Iris pigment epithelial cell (primary cell): ENCODE measurements around the gene TMEM95.
A peak's percentile ranks its signal among the peaks of the same experiment; 100 is the strongest.
"Not testable (repeated sequence)": the region's sequence is repeated elsewhere in the genome, so short reads cannot be mapped to it uniquely, and the experiment has no call there.

ENCODE experiments used
- DNase-seq: peaks from one replicate; pipeline ENCODE4 v3.0.0-alpha.2; 2011; ENCODE audit warnings: low read depth

The TMEM95 gene

GRCh38 chr17:7346761-7347614, 8.0 kb upstream of the TMEM95 start:
- no peak for DNase-seq

DNA sequence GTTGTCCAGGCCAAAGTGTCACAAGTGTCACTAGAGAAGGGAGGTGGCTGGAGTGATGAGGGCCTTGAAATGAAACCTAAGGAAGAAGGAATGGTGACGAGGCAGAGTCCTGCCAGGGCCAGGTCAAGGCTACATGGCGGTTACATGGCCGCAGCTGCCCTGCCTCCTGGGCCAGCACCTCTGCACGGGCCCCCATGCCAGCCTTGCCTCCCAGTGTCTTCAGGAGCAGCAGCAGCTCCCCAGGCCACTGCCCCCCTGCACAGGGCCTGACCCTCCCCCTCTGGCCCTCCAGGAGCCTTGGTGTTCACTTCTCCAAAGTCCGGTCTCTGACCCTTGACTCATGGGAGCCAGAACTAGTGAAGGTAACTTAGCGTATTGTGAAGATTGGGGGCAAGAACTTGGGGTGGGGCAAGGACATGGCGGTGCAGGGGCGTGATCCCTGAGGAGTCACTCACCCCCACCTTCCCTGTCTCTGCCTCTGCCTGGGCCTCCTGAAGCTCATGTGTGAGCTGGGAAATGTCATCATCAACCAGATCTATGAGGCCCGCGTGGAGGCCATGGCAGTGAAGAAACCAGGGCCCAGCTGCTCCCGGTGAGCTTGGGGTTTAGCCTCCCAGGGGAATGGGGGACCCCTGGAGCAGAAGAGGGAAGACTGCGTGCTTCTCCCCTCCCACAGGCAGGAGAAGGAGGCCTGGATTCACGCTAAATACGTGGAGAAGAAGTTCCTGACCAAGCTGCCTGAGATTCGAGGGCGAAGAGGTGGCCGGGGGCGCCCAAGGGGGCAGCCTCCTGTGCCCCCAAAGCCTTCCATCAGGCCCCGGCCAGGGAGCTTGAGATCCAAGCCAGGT, 7.1 kb upstream of the TMEM95 start:
- DNase-seq, result no peak

- no peak for DNase-seq
Observed at GRCh38 chr17:7348478-7349242, 6.3 kb upstream of the TMEM95 start.

- DNase-seq, result peak; percentile 90
Observed at GRCh38 chr17:7351665-7352502, 3.1 kb upstream of the TMEM95 start, which contains the start of gene KCTD11. Gene KCTD11 (plus strand): TSS chr17:7352162.

- DNase-seq, result no peak
Observed at GRCh38 chr17:7352503-7352889, 2.5 kb upstream of the TMEM95 start.

DNA sequence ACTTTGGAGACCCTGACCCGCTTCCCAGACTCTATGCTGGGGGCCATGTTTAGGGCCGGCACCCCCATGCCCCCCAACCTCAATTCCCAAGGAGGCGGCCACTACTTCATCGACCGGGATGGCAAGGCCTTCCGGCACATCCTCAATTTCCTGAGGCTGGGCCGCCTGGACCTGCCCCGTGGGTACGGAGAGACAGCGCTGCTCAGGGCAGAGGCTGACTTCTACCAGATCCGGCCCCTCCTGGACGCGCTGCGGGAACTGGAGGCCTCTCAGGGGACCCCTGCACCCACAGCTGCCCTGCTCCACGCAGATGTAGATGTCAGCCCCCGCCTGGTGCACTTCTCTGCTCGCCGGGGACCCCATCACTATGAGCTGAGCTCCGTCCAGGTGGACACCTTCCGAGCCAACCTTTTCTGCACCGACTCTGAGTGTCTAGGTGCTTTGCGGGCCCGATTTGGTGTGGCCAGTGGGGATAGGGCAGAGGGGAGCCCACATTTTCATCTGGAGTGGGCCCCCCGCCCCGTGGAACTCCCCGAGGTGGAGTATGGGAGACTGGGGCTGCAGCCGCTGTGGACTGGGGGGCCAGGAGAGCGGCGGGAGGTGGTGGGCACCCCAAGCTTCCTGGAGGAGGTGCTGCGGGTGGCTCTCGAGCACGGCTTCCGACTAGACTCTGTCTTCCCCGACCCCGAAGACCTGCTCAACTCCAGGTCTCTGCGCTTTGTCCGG, 1.9 kb upstream of the TMEM95 start:
- no peak for DNase-seq

GRCh38 chr17:7354262-7354843, 603 bp upstream of the TMEM95 start:
- DNase-seq, result peak; percentile 76

GRCh38 chr17:7355573-7355972, 617 bp downstream of the TMEM95 start:
- DNase-seq, result no peak

GRCh38 chr17:7356072-7356549, 1.2 kb downstream of the TMEM95 start:
- DNase-seq, result peak; percentile 56

DNA sequence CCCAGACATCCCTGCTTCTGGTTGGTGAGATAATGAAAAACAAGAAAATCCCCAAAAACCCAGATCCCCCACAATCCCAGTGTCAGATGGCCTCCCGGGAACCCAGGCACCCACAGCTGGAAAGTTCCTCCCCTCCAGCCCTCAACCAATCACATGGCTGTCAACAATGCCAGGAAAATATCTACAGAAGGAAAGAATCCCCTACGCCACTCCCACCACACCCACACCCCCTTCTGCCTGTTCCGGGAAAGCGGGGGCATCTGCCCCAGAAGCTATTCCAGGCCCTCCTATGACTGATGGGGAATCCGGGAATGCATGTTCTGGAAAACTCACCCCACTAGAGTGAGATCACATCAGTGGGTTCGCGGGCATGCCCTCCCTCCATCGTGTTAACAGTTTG, 1.8 kb downstream of the TMEM95 start:
- DNase-seq, result no peak

GRCh38 chr17:7357381-7357780, 2.4 kb downstream of the TMEM95 start:
- DNase-seq, result no peak

DNA sequence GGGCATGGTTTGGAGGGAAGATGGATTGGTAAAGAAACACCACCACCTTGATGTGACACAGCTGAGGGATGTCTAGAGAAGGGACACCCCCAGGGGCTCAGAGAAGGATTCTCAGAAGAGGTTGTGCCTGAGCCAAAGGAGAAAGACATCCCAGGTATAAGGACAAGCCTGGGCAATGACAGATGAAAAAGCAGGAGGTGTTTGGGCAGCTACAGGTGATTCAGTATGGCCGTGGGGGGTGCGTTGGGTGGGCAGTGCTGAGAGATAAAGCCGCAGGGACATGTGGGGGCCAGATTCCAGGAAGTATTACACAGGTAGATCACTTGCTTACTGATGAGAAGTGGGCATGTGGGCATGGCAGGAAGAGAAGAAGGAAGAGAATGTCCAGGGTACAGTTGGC, 7.0 kb downstream of the TMEM95 start:
- no peak for DNase-seq

DNA sequence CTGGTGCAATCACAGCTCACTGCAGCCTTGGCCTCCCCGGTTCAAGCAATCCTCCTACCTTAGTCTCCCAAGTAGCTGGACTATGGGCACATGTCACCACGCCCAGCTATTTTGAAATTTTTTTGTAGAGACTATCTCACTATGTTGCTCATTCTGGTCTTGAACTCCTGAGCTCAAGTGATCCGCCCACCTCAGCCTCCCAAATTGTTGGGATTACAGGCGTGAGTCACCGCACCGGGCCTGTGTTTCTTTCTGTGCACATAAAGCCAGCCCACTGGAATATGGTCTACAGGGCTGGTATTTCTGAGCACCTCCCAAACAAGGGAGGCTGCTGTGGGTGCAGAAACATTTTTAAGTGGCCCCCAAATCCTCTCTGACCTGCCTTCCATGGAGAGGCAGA, 8.4 kb downstream of the TMEM95 start:
- no peak for DNase-seq

GRCh38 chr17:7365963-7366362, 11.0 kb downstream of the TMEM95 start:
- not testable (repeated sequence) for DNase-seq

GRCh38 chr17:7367083-7367482, 12.1 kb downstream of the TMEM95 start:
- DNase-seq, result no peak

GRCh38 chr17:7367918-7368598, 13.1 kb downstream of the TMEM95 start:
- no peak for DNase-seq

DNA sequence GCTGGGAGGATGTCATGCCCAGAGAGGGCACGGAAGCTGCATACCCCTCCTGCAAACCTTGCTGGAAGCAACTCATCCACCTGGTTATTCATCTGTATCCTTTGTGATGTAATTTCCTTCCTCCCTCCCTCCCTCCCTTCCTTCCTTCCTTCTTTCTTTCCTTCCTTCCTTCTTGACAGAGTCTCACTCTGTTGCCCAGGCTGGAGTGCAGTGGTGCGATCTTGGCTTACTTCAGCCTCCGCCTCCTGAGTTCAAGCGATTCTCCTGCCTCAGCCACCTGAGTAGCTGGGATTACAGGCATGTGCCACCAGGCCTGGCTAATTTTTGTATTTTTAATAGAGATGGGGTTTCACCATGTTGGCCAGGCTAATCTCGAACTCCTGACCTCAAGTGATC, 13.6 kb downstream of the TMEM95 start:
- DNase-seq, result not testable (repeated sequence)

DNA sequence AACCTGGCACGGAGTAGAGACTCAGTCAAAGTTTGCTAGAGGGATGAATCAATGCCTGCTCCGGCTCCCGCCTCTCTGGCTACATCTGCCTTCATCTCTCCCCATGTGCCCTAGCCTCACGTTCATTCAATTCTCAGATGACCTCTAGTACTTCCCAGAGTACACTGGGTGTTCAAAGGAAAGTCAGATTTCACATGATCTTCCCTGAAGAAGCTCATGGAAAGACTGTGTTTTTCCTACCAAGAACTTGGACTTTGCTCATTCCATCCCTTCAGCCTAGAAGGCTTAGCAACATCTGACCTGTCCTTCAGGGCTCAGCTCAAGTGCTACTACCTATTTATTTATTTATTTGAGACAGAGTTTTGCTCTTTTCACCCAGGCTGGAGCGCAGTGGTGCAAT, 14.9 kb downstream of the TMEM95 start:
- DNase-seq, result no peak

- DNase-seq, result no peak
Observed at GRCh38 chr17:7370853-7371252, 15.9 kb downstream of the TMEM95 start.

DNA sequence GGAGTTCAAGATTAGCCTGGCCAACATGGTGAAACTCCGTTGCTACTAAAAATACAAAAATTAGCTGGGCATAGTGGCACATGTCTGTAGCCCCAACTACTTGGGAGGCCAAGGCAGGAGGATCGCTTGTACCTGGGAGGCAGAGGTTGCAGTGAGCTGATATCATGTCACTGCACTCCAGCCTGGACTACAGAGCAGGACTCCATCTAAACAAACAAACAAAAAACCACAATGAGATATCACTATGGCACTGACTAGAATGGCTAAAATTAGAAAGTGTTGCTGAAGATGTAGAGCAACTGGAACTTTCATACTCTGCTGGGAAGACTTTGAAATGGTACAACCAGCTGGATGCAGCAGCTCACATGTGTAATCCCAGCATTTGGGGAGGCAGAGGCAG, 19.4 kb downstream of the TMEM95 start:
- DNase-seq, result no peak
